HL-60 (cell line): ENCODE measurements around the gene SUSD1.

Experiments used
- DNase-seq, 2 experiments: peaks; one replicate each; pipeline ENCODE4 v3.0.0-alpha.2; 2010 to 2020; ENCODE audit warnings: low read depth in 1 of 2, low spot score in 1 of 2
- H3K27ac ChIP-seq: fragments of 250-450 bp; sonication (Bioruptor Pico); replicated peaks from 2 replicates; pipeline ENCODE4 v1.5.1; 2020; ENCODE audit warnings: mild to moderate bottlenecking, moderate library complexity
- H3K27me3 ChIP-seq: fragments of 250-450 bp; sonication (Bioruptor Pico); 2 replicates; pipeline ENCODE4 v1.5.1; 2021; ENCODE audit warnings: mild to moderate bottlenecking, moderate library complexity; ENCODE audit not compliant: insufficient read depth, poor library complexity, severe bottlenecking
- H3K4me3 ChIP-seq: replicated peaks from 2 replicates; pipeline ENCODE4 v1.5.1; 2011; ENCODE audit warnings: mild to moderate bottlenecking, control low read depth, low read length; ENCODE audit not compliant: insufficient read depth
- GABPA ChIP-seq: IDR thresholded peaks from 2 replicates; pipeline ENCODE4 v1.6.1; 2012; ENCODE audit warnings: low read depth
- POLR2AphosphoS5 ChIP-seq: IDR thresholded peaks from 2 replicates; pipeline ENCODE4 v1.6.1; 2012; ENCODE audit warnings: low read depth
- SPI1 ChIP-seq: IDR thresholded peaks from 2 replicates; pipeline ENCODE4 v1.6.1; 2012; ENCODE audit warnings: low read depth, mild to moderate bottlenecking, borderline replicate concordance
- TF ChIP-seq, protein P1 (sequence below): IDR thresholded peaks from 2 replicates; pipeline ENCODE4 v1.6.1; 2012; ENCODE audit warnings: low read depth; ENCODE audit not compliant: insufficient replicate concordance
- TF ChIP-seq, protein P2 (sequence below): IDR thresholded peaks from one replicate; pipeline ENCODE4 v1.5.1; 2011; ENCODE audit warnings: low read length, control low read depth, inconsistent platforms; ENCODE audit not compliant: insufficient read depth

SUSD1 gene

GRCh38 chr9:112149211-112149610 is 25.9 kb downstream of the SUSD1 start:
- DNase-seq = no peak
- H3K4me3 ChIP-seq = no peak overlapping the region
- no peaks in the 10 kb centered on the region for H3K27me3 ChIP-seq
- TF ChIP-seq, protein P1, sequence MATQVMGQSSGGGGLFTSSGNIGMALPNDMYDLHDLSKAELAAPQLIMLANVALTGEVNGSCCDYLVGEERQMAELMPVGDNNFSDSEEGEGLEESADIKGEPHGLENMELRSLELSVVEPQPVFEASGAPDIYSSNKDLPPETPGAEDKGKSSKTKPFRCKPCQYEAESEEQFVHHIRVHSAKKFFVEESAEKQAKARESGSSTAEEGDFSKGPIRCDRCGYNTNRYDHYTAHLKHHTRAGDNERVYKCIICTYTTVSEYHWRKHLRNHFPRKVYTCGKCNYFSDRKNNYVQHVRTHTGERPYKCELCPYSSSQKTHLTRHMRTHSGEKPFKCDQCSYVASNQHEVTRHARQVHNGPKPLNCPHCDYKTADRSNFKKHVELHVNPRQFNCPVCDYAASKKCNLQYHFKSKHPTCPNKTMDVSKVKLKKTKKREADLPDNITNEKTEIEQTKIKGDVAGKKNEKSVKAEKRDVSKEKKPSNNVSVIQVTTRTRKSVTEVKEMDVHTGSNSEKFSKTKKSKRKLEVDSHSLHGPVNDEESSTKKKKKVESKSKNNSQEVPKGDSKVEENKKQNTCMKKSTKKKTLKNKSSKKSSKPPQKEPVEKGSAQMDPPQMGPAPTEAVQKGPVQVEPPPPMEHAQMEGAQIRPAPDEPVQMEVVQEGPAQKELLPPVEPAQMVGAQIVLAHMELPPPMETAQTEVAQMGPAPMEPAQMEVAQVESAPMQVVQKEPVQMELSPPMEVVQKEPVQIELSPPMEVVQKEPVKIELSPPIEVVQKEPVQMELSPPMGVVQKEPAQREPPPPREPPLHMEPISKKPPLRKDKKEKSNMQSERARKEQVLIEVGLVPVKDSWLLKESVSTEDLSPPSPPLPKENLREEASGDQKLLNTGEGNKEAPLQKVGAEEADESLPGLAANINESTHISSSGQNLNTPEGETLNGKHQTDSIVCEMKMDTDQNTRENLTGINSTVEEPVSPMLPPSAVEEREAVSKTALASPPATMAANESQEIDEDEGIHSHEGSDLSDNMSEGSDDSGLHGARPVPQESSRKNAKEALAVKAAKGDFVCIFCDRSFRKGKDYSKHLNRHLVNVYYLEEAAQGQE = no peak
- TF ChIP-seq GABPA (no peak), POLR2AphosphoS5 (no peak), SPI1 (no peak)
- TF ChIP-seq, protein P2, sequence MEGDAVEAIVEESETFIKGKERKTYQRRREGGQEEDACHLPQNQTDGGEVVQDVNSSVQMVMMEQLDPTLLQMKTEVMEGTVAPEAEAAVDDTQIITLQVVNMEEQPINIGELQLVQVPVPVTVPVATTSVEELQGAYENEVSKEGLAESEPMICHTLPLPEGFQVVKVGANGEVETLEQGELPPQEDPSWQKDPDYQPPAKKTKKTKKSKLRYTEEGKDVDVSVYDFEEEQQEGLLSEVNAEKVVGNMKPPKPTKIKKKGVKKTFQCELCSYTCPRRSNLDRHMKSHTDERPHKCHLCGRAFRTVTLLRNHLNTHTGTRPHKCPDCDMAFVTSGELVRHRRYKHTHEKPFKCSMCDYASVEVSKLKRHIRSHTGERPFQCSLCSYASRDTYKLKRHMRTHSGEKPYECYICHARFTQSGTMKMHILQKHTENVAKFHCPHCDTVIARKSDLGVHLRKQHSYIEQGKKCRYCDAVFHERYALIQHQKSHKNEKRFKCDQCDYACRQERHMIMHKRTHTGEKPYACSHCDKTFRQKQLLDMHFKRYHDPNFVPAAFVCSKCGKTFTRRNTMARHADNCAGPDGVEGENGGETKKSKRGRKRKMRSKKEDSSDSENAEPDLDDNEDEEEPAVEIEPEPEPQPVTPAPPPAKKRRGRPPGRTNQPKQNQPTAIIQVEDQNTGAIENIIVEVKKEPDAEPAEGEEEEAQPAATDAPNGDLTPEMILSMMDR = no peak
- no peak overlapping the region for H3K27ac ChIP-seq

- no peaks in the 10 kb centered on the region for H3K27me3 ChIP-seq
- DNase-seq = no peak
- TF ChIP-seq, protein P2 = no peak
- no peak for TF ChIP-seq GABPA
- no peak for TF ChIP-seq SPI1
- TF ChIP-seq, protein P1 = no peak
- TF ChIP-seq POLR2AphosphoS5 = no peak
- H3K27ac ChIP-seq = no peak overlapping the region
- no peak overlapping the region for H3K4me3 ChIP-seq
Observed at GRCh38 chr9:112145886-112146285, 29.2 kb downstream of the SUSD1 start.

DNA sequence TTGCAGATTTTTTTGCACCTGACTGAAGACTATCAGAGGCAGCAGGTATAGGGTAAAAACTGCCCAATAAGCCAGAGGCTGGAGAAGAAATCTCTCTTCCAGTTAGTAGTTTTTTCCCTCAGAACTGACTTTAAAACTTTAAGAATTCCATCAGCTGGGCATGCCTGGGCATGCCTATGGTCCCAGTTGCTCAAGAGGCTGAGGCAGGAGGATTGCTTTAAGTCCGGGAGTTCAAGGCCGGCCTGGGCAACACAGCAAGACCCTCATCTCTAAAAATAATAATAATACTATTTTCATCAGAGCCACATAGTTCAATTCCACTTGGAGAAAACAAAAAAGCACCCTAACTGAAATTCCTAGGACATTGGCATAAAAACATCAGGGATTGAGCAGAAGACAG is 30.3 kb downstream of the SUSD1 start:
- H3K27ac ChIP-seq = no peak overlapping the region
- H3K27me3 ChIP-seq = no peaks in the 10 kb centered on the region
- no peak overlapping the region for H3K4me3 ChIP-seq
- no peak for TF ChIP-seq POLR2AphosphoS5
- no peak for TF ChIP-seq SPI1
- TF ChIP-seq, protein P2 = no peak
- TF ChIP-seq, protein P1 = no peak
- no peak for TF ChIP-seq GABPA
- no peak for DNase-seq
